HG03432 (cell line): ENCODE data around the gene ZBTB21.
"Not testable (repeated sequence)": the region's sequence is repeated elsewhere in the genome, so short reads cannot be mapped to it uniquely, and the experiment has no call there.

ENCODE experiments used
- ATAC-seq: cut with Tn5 transposase; IDR thresholded peaks from one replicate; pipeline ENCODE4 v1.9.1; 2021; ENCODE audit warnings: mild to moderate bottlenecking, moderate library complexity; ENCODE audit not compliant: unreplicated experiment

Gene ZBTB21

DNA sequence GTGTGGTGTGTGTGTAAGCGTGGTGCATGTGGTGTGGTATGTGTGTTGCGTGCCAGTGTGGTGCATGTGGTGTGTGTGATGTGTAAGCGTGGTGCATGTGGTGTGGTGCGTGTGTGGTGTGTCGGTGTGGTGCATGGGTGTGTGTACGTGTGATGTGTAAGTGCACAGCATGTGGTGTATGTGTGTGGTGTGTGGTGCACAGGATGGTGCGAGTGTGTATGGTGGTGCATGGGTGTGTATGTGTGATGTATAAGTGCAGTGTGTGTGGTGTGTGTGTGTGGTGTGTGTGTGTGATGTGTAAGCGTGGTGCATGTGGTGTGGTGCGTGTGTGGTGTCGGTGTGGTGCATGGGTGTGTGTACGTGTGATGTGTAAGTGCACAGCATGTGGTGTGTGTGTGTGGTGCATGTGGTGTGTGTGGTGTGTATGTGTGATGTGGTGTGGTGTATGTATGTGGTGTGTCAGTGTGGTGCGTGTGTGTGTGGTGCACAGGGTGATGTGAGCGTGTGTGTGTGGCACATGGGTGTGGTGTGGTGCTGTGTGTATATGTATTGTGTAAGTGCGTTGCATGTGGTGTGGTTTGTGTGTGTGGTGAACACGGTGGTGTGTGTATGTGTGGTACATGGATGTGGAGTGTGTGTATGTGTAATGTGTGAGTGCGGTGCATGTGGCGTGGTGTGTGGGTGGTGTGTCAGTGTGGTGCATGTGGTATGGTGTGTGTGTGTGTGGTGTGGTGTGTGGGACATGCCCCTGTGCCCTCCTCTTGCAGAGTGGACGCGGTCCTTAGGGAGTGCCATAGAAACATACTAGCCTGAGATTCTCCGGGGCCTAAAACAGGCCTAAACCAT lies 55.3 kb downstream of the ZBTB21 start:
- ATAC-seq, result no peak

DNA sequence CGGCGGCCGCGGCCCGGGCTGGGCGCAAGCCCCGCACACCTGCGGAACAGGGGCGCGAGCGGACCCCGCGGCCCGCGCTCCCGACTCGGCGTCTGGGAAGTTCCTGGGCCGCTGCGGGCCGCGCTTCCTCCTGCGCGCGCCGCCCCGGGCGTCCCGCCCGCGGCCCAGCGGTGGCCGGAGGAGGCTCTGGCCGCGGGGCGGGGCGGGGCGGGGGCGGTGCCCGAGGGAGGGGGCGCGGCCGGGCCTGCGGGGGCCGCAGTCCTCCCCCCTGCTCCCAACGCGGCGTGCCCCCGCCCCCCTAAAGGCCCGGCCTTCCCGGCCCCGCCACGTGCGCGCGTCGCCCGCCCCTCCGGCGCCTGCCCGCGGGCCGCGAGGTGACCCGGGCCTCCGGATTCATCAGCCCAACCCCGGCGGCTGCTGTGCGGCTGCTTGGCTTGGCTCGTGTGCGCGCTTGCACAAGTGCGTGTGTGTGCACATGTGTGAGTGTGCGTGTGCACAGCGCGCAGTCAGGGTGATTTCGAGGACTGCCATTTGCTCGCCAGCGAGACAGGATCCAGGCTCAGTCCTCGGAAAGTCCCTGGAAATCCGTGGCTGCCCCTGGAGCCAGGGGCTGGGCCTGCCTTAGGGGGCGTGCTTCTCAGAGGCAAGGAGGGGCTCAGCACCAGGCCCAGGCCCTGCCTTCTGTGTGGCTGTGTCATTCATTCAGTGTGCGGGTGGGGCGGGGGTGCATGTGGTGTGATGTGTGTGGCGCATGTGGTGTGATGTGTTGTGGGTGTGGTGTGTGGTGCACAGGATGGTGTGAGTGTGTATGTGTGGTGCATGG lies 56.1 kb downstream of the ZBTB21 start, which contains the start of gene C2CD2:
Gene C2CD2 (minus strand): TSS at position 188 of the 823 bp plus-strand sequence. CDS start 370 bp downstream, outside the sequence.
- peak; percentile 60 for ATAC-seq

DNA sequence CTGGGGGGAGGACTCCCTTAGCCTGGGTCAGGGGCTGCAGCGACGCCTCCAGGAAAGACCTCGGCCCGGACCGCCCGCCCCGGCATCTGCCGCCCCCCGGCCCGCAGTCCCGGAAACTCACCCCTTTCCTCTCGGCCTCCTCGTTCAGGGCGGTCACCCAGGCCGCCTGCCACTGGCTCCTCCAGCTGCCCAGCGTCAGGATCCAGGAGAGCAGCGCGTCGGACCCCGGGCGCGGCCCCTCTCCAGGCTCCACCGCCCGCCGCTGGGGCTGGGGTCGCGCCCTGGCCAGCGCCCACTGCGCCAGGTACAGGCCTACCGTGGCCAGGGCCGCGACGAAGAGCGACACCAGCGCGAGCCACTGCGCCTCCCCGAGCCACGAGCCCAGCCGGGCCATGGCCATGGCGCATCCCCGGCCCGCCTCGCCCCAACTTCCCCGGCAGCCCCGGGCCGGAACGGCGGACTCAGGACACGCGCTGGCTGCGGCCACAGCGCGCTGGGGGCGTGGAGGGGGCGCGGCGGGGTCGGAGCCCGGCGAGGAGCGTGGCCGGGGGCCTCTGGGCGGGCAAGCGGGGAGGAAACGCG lies 56.8 kb downstream of the ZBTB21 start:
- ATAC-seq, result peak; percentile 23

DNA sequence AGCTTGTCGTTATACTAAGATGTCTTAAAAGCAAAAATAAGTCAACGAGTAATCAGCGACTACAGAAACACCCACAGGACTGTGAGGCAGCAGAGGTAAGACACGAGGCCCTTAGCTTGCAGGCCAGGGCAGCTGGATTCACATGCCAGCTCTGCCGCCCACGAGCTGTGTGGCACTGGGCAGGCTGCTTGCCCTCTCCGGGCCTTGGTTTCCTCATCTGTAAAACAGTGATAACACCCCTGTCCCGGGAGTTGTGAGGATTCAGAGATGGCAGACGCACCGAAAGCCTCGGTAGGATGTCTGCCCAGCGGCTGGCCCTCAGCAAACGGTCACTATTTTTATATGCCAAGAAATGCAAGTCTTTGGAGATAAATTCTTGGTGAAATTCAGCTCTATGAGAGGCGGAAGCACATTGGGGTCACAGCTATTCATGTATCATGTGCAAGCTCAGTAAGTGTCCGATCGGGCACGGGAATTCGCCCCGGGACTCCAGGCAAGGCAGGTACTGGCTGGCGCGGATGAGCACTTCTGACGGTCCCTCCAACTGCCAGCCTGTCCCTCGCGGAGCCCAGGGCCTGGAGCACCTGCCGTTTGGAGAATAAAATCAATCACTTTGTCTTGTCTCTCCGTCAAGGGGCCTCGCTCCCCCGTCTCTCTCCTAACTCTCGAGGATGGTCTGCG lies 57.5 kb downstream of the ZBTB21 start:
- ATAC-seq, result no peak

DNA sequence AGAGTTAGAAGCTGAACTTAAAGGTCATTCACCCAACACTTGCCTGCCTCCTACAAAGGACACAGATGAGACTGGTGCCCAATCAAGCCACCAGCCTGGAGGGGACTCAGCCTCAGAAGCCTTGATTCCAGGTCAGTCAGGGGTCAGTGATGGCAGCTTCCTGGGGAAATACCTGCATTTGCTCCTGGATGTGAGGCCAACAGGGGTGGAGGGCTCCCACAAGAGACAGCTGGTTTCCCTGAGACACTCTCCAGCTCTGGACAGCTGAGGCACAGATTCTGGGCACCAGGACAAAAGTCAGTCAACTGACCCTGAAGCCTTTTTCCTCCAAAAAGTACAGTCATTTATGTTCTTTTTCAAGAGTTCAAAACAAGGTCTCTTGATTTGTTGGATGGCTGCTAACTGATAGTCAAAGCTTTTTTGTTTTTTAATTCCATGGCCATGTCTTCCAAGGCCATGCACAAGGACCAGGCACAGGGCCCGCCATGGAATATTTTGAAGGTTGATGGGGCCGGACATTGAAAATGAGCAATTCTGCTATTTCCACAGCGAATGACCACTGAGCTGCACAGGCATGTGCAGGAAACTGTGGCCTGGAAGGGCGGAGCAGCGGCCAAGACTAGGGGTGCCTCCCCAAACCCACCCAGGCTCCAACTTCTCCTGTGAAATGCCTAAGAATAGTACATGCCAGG lies 58.1 kb downstream of the ZBTB21 start:
- ATAC-seq, result no peak

DNA sequence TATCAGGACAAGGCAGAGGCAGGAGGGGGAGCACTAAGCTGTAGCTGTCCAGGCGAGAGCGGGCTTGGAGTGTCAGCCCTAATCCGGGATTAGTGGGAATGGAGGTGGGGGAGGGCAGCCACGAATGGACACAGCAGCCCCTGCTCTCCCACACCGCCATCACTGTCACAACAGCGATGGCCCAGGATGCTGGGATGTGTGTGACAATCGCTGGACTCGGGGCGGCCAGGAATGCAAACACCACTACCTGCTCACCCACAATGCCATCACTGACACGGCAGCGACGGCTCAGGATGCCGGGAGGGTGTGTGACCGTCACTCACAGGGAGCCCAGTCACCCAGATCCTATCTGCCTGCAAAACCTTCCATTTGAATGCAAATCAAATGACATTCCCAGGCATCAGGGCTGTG lies 59.2 kb downstream of the ZBTB21 start:
- ATAC-seq, result no peak

DNA sequence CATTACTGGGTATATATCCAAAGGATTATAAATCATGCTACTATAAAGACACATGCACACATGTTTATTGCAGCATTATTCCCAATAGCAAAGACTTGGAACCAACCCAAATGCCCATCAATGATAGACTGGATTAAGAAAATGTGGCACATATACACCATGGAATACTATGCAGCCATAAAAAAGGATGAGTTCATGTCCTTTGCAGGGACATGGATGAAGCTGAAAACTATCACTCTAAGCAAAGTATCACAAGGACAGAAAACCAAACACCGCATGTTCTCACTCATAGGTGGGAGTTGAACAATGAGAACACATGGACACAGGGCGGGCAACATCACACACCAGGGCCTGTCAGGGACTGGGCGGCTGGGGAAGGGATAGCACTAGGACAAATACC lies 60.5 kb downstream of the ZBTB21 start:
- ATAC-seq, result not testable (repeated sequence)

DNA sequence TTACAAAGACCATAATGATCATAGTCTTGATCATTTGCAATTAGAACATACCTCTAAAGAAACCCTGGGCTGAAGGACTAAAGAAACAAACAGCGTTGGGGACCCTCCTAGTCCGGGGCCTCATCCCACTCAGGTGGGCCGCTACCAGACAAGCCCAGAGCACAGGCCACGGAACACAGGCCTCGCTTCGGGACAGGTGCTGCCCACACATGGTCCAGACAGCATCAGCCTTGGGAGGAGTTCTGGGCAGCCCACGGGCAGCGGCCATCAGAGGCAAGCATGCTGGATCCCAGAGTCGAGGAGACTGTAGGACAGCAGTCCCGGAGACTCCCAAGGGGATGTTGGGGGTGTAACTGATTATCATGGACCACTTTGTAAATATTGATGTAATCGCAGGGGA lies 61.3 kb downstream of the ZBTB21 start:
- no peak for ATAC-seq

DNA sequence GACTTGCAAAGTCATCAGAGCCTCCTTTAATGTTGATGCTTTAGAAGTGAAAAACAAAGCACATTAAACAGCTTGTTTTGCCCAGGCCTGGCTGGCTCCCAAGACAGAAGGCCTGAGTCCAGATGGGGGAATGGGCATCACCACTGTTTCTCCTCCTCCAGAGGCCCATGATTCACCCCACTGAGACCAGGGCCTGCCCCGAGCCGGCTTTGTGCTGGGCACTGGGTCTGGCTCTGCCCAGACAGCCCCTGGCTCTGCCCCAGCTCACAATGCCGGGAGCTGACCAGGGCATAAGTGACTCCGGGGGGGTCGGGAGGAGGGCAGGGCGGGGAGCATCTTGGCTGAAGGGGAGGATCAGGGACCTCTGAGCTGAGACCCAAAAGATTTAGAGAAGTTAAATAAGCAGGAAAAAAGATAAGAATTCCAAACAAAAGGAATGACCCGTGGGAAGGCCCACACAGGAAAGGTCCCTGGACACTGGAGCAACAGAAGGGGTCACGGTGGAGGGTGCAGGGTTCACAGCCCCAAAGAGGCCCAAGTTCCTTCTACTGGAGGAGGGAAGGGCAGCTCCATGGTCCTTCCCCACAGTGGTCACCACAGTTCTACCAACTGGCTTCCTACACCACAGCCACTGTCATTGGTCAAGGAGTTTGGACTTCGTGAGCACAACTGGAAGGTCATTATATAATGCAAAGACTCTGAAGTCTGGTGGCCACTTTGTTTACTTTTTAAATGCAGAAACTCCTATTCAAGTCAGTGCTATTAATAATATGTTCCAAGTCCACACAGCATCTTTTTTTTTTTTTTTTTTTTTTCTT lies 61.9 kb downstream of the ZBTB21 start:
- ATAC-seq, result no peak

DNA sequence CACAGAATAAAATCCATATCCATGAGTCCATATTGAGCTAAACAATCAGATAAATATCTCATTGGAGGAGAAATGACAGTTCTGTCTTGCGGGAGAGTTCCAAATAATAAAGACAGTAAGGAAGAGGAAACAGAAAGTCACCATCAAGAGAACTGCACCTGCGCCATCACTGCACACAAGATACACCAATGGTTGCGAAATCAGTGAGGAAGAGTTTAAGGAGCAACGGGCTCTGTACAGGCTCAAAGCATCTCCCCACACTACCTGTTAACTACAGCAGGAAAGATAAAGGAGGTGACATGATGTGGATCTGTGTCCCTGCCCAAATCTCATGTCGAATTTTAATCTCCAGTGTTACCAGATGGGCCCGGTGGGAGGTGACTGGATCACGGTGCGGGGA lies 64.2 kb downstream of the ZBTB21 start:
- ATAC-seq, result no peak

DNA sequence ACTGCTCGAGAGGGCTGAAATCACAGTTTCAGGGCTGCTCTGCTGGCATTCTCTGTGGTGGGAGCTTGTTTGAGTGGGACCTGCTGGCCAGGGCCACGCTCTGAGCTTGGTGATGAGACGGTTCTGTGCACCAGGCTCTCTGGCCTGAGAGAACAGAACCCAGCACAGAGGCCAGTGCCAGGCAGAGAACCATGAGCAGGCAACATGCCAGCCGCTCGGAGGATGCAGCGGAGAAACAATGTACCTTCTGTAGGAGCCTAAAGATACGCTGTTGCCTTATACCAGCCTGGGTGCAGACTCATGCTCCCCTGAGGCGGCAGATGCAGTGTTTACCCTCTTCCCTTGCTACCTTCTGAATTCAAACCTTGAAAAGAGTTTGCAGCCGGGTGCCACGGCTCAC lies 66.3 kb downstream of the ZBTB21 start:
- ATAC-seq, result no peak

DNA sequence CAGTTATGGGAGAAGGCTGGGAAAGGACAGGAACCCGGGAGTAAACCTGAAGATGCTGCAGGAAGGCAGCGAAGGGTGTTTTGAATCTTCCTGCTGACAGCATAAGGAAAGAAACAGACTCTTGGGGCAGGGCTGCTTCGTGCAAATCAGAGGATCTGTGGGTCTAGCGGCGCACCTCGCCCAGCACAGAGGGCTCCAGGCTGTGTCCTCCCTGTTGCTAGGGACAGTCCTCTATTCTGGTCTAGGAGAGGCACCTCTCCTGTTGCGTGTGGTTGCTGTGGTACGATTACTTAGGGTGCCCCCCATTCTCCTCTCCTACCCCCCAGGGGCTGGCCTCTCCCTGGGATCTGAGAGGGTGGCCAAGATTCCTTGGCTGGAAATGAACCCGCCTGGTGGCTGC lies 67.7 kb downstream of the ZBTB21 start:
- no peak for ATAC-seq

DNA sequence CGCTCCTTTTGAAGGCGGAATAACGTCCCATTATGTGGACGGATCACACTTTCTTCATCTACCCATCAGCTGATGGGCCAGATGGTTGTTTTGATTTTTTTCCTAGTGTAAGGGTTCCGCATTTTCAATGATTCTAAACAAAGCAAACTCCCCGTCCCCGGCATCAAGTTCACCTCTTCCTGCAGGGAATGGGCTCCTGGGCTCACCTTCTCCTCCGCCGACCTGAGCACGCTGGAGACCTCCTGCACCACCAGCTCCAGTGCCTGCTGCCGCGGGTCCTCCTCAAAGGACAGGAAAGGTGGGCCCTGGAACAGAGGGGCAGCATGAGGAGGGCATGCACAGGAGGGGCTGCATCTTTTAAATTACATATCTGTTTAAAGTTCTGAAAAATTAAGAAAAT lies 68.2 kb downstream of the ZBTB21 start:
- no peak for ATAC-seq

DNA sequence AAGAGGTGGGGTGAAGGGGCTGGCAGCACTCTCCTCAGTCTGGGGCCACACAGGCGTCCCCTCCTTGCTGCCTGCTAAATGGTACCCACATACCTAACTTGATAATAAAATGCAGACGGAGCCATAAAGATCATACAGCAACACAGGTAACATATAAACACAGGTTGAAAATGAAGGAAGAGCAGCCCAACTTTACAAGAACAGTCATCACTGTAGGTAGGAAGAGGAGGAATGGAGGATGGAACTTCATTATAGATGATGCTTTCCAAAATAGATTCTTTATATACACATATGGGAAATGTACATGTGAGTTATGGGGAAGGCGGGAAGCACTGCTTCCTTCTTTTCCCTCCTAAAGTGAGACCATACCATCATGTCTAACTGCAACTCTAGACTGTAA lies 69.7 kb downstream of the ZBTB21 start:
- ATAC-seq, result no peak

DNA sequence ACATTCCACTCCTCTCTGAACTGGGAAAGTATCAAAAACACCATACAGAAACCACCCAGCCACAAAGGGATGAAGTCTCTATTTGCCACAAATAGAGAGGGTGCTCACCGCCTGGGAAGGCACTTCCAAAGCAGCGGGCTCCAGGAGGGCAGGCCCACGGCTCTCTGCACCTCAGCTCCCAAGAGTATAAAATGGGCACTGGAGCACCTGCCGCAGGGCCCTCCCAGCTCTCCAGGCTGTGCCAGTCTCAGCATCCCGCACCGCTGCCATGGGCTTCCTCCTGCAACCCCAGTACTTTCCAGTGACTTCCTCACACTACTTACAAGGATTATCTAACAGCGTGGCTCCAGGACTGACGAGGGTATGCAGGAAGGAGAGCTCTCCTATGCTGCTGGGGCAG lies 70.8 kb downstream of the ZBTB21 start:
- ATAC-seq, result no peak
